Trophoblast cell (in vitro differentiated cells and primary cell): ENCODE data around the gene CLCN3.

Experiments
- DNase-seq, 2 donors: peaks; one replicate each; pipeline ENCODE4 v3.0.0-alpha.2; 2016
- H2AFZ ChIP-seq: 2 replicates; pipeline ENCODE4 v1.6.1; 2013; ENCODE audit warnings: low read length, moderate library complexity, mild to moderate bottlenecking; ENCODE audit not compliant: insufficient read depth, poor library complexity
- H2AK5ac ChIP-seq: 2 replicates; pipeline ENCODE4 v1.6.1; 2013; ENCODE audit warnings: mild to moderate bottlenecking, low read length
- H2BK120ac ChIP-seq: 2 replicates; pipeline ENCODE4 v1.6.1; 2013; ENCODE audit warnings: low read length, mild to moderate bottlenecking, moderate library complexity; ENCODE audit not compliant: insufficient read depth, poor library complexity
- H2BK12ac ChIP-seq: 2 replicates; pipeline ENCODE4 v1.6.1; 2013; ENCODE audit warnings: mild to moderate bottlenecking, low read length, moderate library complexity
- H2BK5ac ChIP-seq: 2 replicates; pipeline ENCODE4 v1.6.1; 2013; ENCODE audit warnings: low read length, low read depth, moderate library complexity, mild to moderate bottlenecking; ENCODE audit not compliant: poor library complexity
- H3K14ac ChIP-seq: 2 replicates; pipeline ENCODE4 v1.6.1; 2013; ENCODE audit warnings: mild to moderate bottlenecking, low read length
- H3K18ac ChIP-seq: 2 replicates; pipeline ENCODE4 v1.6.1; 2013; ENCODE audit warnings: mild to moderate bottlenecking, low read length
- H3K23ac ChIP-seq: 2 replicates; pipeline ENCODE4 v1.6.1; 2013; ENCODE audit warnings: low read length
- H3K27ac ChIP-seq: 2 replicates; pipeline ENCODE4 v1.5.1; 2013; ENCODE audit warnings: low read depth, mild to moderate bottlenecking, inconsistent platforms, low read length, moderate library complexity
- H3K27me3 ChIP-seq: 2 replicates; pipeline ENCODE4 v1.6.1; 2013; ENCODE audit warnings: inconsistent platforms, mild to moderate bottlenecking, low read length, moderate library complexity; ENCODE audit not compliant: insufficient read depth
- H3K36me3 ChIP-seq, 2 experiments: 1 replicate in 1 of 2; 2 replicates in 1 of 2; pipeline ENCODE4 v1.6.1; 2013; ENCODE audit warnings: low read length in 2 of 2, mild to moderate bottlenecking in 2 of 2, moderate library complexity in 1 of 2; ENCODE audit not compliant: insufficient read depth in 2 of 2, control insufficient read depth in 1 of 2
- H3K4ac ChIP-seq: 2 replicates; pipeline ENCODE4 v1.6.1; 2013; ENCODE audit warnings: low read depth, mild to moderate bottlenecking, low read length, moderate library complexity
- H3K4me1 ChIP-seq, 2 experiments: 1 replicate in 1 of 2; 2 replicates in 1 of 2; pipeline ENCODE4 v1.6.1; 2013; ENCODE audit warnings: low read length in 2 of 2, mild to moderate bottlenecking in 2 of 2, moderate library complexity in 1 of 2; ENCODE audit not compliant: insufficient read depth in 2 of 2, control insufficient read depth in 1 of 2
- H3K4me2 ChIP-seq: 2 replicates; pipeline ENCODE4 v1.6.1; 2013; ENCODE audit warnings: inconsistent platforms, mild to moderate bottlenecking, low read length, moderate library complexity
- H3K4me3 ChIP-seq: 2 replicates; pipeline ENCODE4 v1.5.1; 2013; ENCODE audit warnings: mild to moderate bottlenecking, low read depth, low read length, inconsistent platforms
- H3K79me1 ChIP-seq: one replicate; pipeline ENCODE4 v1.6.1; 2013; ENCODE audit warnings: low read length
- H3K79me2 ChIP-seq: 2 replicates; pipeline ENCODE4 v1.6.1; 2013; ENCODE audit warnings: low read length, mild to moderate bottlenecking; ENCODE audit not compliant: control insufficient read depth, insufficient read depth, poor library complexity
- H3K9ac ChIP-seq: 2 replicates; pipeline ENCODE4 v1.6.1; 2013; ENCODE audit warnings: mild to moderate bottlenecking, low read length
- H3K9me3 ChIP-seq: 2 replicates; pipeline ENCODE4 v1.6.1; 2013; ENCODE audit warnings: low read depth, mild to moderate bottlenecking, control low read depth, inconsistent platforms, low read length; ENCODE audit not compliant: insufficient read depth
- H4K12ac ChIP-seq: 2 replicates; pipeline ENCODE4 v1.6.1; 2013; ENCODE audit warnings: low read depth, mild to moderate bottlenecking, low read length, moderate library complexity
- H4K8ac ChIP-seq: 2 replicates; pipeline ENCODE4 v1.6.1; 2013; ENCODE audit warnings: low read depth, mild to moderate bottlenecking, low read length, moderate library complexity
- H4K91ac ChIP-seq: one replicate; pipeline ENCODE4 v1.6.1; 2013; ENCODE audit warnings: low read depth, mild to moderate bottlenecking, low read length, moderate library complexity
- WGBS: extraction: QIAGEN DNeasy Blood & Tissue Kit; methylation state at CpG from one replicate; pipeline ENCODE4 v1.1.7; 2013; ENCODE audit warnings: missing lambda C conversion rate; ENCODE audit not compliant: insufficient read length, insufficient coverage; ENCODE audit errors: extremely low coverage; 5-methylcytosine and 5-hydroxymethylcytosine counted together

Gene CLCN3

GRCh38 chr4:169594560-169595195 is 25.7 kb upstream of the CLCN3 start:
- Histone ChIP-seq H3K9me3 (no peaks in the 10 kb centered on the region), H3K36me3 (peaks cover 0 to 5% of the 10 kb centered on the region in 2 experiments), H4K8ac (no peak overlapping the region), H2BK5ac (no peak overlapping the region), H2BK12ac (no peak overlapping the region), H3K9ac (no peak overlapping the region), H2AK5ac (no peak overlapping the region), H2BK120ac (no peak overlapping the region), H3K23ac (no peak overlapping the region), H3K14ac (no peak overlapping the region), H3K4ac (no peak overlapping the region), H3K4me3 (no peak overlapping the region), H2AFZ (no peak overlapping the region), H3K79me2 (no peaks in the 10 kb centered on the region), H4K91ac (no peak overlapping the region), H3K4me1 (no peaks in the 10 kb centered on the region), H3K18ac (no peak overlapping the region), H3K79me1 (no peaks in the 10 kb centered on the region), H4K12ac (no peak overlapping the region), H3K4me2 (no peak overlapping the region), H3K27me3 (no peaks in the 10 kb centered on the region), H3K27ac (no peak overlapping the region)
- DNase-seq, result no peak

- Histone ChIP-seq H2BK120ac (no peak overlapping the region), H3K18ac (no peak overlapping the region), H2BK5ac (no peak overlapping the region), H3K79me1 (no peaks in the 10 kb centered on the region), H4K91ac (no peak overlapping the region), H3K27ac (no peak overlapping the region), H3K4ac (no peak overlapping the region), H3K9me3 (no peaks in the 10 kb centered on the region), H2AK5ac (no peak overlapping the region), H3K4me3 (no peak overlapping the region), H3K27me3 (no peaks in the 10 kb centered on the region), H4K8ac (no peak overlapping the region), H3K9ac (no peak overlapping the region), H3K36me3 (peaks cover 0 to 2% of the 10 kb centered on the region in 2 experiments), H3K4me1 (no peaks in the 10 kb centered on the region), H3K79me2 (no peaks in the 10 kb centered on the region), H4K12ac (no peak overlapping the region), H3K14ac (no peak overlapping the region), H3K23ac (no peak overlapping the region), H2BK12ac (no peak overlapping the region), H3K4me2 (no peak overlapping the region), H2AFZ (no peak overlapping the region)
- no peak for DNase-seq
Observed at GRCh38 chr4:169601016-169601771, 19.2 kb upstream of the CLCN3 start.

- Histone ChIP-seq H2BK12ac (no peak overlapping the region), H3K79me2 (no peaks in the 10 kb centered on the region), H3K27ac (no peak overlapping the region), H3K79me1 (no peaks in the 10 kb centered on the region), H3K36me3 (no peaks in the 10 kb centered on the region), H3K4me1 (no peaks in the 10 kb centered on the region), H3K23ac (no peak overlapping the region), H4K12ac (no peak overlapping the region), H3K4me2 (no peak overlapping the region), H4K8ac (no peak overlapping the region), H3K27me3 (no peaks in the 10 kb centered on the region), H3K18ac (no peak overlapping the region), H3K9ac (no peak overlapping the region), H3K9me3 (no peaks in the 10 kb centered on the region), H4K91ac (no peak overlapping the region), H2BK5ac (no peak overlapping the region), H2AFZ (no peak overlapping the region), H3K4me3 (no peak overlapping the region), H3K14ac (no peak overlapping the region), H3K4ac (no peak overlapping the region), H2BK120ac (no peak overlapping the region), H2AK5ac (no peak overlapping the region)
- no peak for DNase-seq
- WGBS, result no CpG with 5 or more reads among the region's 2 CpGs
Observed at GRCh38 chr4:169603312-169603711, 17.1 kb upstream of the CLCN3 start.

- Histone ChIP-seq H3K23ac (no peak overlapping the region), H3K79me2 (no peaks in the 10 kb centered on the region), H3K4ac (no peak overlapping the region), H2BK5ac (no peak overlapping the region), H3K4me1 (no peaks in the 10 kb centered on the region), H3K4me3 (no peak overlapping the region), H3K18ac (no peak overlapping the region), H3K36me3 (no peaks in the 10 kb centered on the region), H3K9ac (no peak overlapping the region), H3K27ac (no peak overlapping the region), H2BK12ac (no peak overlapping the region), H2BK120ac (no peak overlapping the region), H2AFZ (no peak overlapping the region), H3K14ac (no peak overlapping the region), H4K8ac (no peak overlapping the region), H4K12ac (no peak overlapping the region), H4K91ac (no peak overlapping the region), H3K9me3 (no peaks in the 10 kb centered on the region), H3K79me1 (no peaks in the 10 kb centered on the region), H3K27me3 (no peaks in the 10 kb centered on the region), H2AK5ac (no peak overlapping the region), H3K4me2 (no peak overlapping the region)
- no CpG with 5 or more reads among the region's 1 CpG for WGBS
- DNase-seq, result no peak
Observed at GRCh38 chr4:169604131-169604900, 16.1 kb upstream of the CLCN3 start.
